Retinal pigment epithelial cell (primary cell): Measurements from ENCODE around the gene GALNT12.

Experiments
- DNase-seq: peaks from one replicate; pipeline ENCODE4 v3.0.0-alpha.2; 2010; ENCODE audit warnings: low read depth
- H3K4me3 ChIP-seq: 2 replicates; pipeline ENCODE4 v1.5.1; 2011; ENCODE audit warnings: mild to moderate bottlenecking, low read length, control low read depth, moderate library complexity
- CTCF ChIP-seq: conservative IDR thresholded peaks from 2 replicates; pipeline ENCODE4 v1.5.1; 2011; ENCODE audit warnings: low read depth, low read length, control low read depth, inconsistent platforms

Gene GALNT12

DNA sequence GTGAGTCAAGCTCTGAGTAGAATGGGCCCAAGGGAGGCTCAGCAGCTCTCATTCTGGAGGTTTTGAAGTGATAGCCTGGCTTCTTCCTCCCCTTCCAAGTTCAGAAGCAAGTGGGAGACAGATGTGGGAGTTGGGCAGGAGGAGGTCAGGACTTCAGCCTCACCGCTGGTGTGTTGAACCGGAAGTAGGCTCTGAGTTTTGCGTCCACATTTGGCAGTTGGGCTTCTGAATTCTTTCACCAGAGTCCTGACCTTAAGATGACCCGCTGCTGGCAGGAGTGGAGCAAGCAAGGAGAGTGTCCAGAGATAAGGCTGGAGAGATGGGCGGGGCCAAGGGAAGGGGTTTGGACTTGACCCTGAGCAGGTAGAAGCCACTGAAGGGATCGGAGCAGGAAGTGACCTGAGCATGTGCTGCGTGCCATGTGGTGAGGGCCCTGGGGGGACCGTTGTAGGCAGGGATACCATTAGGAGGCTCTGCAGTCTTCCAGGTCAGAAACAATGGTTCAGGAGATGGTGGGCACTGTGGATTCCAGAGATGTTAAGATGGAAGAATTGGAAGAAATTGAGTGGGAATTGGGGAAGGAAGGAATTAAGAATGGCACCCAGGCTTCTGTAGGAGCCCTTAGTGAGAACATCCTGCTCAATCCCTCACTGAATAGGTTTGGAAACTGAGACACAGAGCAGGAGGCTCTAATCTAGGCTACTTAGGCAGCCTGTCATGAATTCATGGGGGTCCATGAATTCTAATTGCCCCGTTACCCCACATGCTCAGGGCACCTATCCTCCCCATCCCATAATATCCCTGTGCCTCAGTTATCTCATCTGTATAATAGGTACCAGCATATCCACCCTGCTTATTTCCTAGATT lies 25.9 kb downstream of the GALNT12 start:
- TF ChIP-seq CTCF: no peak

GRCh38 chr9:98834386-98834785 lies 26.9 kb downstream of the GALNT12 start:
- DNase-seq: no peak
- no peak overlapping the region for H3K4me3 ChIP-seq
- no peak for TF ChIP-seq CTCF

More for the DNA sequence above, 25.9 kb downstream of the GALNT12 start:
- DNase-seq: no peak
- H3K4me3 ChIP-seq: no peak overlapping the region

DNA sequence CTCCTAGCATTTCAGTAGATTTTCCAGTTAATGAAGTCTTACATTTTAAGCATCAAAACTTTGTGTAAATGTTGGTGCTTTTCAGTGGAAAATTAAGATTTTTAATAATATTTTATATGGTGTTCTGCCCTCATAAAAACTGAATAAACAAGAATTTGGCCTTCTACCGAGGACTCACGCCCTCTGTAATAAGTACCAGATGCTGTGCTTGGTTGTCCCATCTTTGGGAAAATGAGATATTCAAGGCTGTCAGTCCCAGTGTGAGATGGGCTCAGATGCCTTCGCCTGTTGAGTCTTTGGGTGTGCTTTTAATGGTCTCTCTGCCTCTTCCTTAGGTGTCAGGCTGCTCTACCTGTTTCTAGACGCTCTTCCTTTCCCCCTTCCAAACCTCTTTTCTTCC lies 28.7 kb downstream of the GALNT12 start:
- no peak overlapping the region for H3K4me3 ChIP-seq
- TF ChIP-seq CTCF: no peak
- DNase-seq: no peak

GRCh38 chr9:98837516-98837915 lies 30.0 kb downstream of the GALNT12 start:
- DNase-seq: no peak
- TF ChIP-seq CTCF: no peak
- H3K4me3 ChIP-seq: no peak overlapping the region

DNA sequence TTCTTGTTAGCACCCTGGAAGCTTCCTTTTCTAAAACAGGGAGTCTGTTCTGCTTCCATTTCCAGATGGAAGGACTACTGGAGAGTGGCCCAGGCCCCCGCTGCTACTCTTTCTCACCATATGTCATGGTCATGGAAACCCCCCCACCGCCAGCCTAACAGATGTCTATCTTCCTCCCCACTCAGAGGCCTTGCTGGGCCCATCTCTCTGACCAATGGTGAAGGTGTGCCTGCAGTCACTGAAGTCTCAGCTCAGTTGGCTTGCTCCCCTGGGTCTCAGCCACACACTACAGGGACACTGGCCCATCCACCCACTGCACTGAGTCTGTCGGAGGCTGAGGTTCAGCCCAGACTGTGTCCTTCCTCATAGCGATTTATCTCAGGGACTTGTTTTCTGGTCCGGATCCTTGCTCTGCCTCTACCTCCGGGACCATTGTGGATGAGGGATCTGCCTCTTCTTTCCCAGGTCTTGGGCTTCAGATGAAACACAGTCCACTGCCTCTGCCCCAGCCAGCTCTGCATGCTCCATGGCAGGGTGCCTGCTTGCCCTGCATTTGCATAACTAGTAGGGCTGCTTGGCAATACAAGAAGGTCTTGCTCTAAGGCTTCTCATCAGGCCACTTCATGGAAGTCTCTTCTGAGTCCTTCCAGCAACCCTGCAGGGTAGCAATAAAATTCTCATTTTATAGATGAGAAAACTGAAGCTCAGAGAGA lies 30.8 kb downstream of the GALNT12 start:
- no peak for TF ChIP-seq CTCF
- no peak for DNase-seq
- no peak overlapping the region for H3K4me3 ChIP-seq

GRCh38 chr9:98838868-98839565 lies 31.5 kb downstream of the GALNT12 start:
- TF ChIP-seq CTCF: no peak
- no peak overlapping the region for H3K4me3 ChIP-seq
- no peak for DNase-seq
